Suprapubic skin (tissue), 3 donors: ENCODE measurements around the gene LRRC8D.

ENCODE experiments used
- POLR2A ChIP-seq, 2 donors: fragments of 450-650 bp; IDR thresholded peaks; one replicate each; pipeline ENCODE4 v1.6.1; 2017; ENCODE audit warnings: antibody characterized with exemption in 2 of 2, mild to moderate bottlenecking in 2 of 2, moderate library complexity in 2 of 2
- TF ChIP-seq, protein P1 (sequence below), 2 donors: fragments of 200-600 bp in 1 of 2; fragments of 450-650 bp in 1 of 2; sonication (generic) in 1 of 2; IDR thresholded peaks; one replicate each; pipeline ENCODE4 v1.5.1; 2016 to 2019; ENCODE audit warnings: antibody characterized with exemption in 2 of 2, mild to moderate bottlenecking in 1 of 2, moderate library complexity in 1 of 2

DNA sequence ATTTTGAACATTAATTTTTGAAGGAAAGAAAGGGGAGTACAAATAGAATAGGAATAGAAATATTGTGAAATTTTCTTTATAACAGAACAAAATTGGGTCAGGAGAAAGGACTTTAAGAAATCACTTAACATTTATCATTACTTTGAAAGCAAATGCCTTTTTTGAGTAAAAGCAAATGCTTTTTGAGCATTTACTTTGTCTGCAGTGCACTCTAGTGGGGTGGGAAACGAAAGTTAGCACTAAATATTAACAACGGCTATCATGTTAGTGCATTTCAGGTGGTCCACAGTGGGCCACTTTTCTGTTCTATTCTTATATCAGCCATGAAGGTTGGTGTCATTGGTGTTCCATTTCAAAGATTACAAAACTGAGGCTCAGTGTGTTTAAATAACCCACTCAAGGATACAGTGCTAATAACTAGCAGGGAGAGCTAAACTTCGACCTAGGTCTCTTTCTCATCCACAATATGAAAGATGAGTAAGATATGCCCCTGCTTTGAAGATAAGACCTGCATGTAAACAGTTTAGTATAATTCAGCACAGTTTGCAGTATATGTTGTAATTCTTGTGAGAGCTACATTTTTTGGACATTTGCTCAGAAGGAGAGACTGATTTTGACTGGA lies 13.4 kb downstream of the LRRC8D start:
- TF ChIP-seq POLR2A (IDR thresholded peaks at IDR 0.05) = no peak
- TF ChIP-seq, protein P1, sequence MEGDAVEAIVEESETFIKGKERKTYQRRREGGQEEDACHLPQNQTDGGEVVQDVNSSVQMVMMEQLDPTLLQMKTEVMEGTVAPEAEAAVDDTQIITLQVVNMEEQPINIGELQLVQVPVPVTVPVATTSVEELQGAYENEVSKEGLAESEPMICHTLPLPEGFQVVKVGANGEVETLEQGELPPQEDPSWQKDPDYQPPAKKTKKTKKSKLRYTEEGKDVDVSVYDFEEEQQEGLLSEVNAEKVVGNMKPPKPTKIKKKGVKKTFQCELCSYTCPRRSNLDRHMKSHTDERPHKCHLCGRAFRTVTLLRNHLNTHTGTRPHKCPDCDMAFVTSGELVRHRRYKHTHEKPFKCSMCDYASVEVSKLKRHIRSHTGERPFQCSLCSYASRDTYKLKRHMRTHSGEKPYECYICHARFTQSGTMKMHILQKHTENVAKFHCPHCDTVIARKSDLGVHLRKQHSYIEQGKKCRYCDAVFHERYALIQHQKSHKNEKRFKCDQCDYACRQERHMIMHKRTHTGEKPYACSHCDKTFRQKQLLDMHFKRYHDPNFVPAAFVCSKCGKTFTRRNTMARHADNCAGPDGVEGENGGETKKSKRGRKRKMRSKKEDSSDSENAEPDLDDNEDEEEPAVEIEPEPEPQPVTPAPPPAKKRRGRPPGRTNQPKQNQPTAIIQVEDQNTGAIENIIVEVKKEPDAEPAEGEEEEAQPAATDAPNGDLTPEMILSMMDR (IDR thresholded peaks at IDR 0.05) = no peak
